PC-9 (cell line): Measurements from ENCODE around the gene ASF1A.

Experiments used
- CTCF ChIP-seq: fragments of 200-600 bp; sonication (generic); conservative IDR thresholded peaks from 2 replicates; pipeline ENCODE4 v1.6.1; 2017; ENCODE audit warnings: mixed run types, antibody characterized with exemption, mild to moderate bottlenecking, moderate library complexity
- EZH2 ChIP-seq: fragments of 200-600 bp; sonication (generic); IDR thresholded peaks from 2 replicates; pipeline ENCODE4 v1.8.0; 2017; ENCODE audit warnings: antibody characterized with exemption, low read depth

DNA sequence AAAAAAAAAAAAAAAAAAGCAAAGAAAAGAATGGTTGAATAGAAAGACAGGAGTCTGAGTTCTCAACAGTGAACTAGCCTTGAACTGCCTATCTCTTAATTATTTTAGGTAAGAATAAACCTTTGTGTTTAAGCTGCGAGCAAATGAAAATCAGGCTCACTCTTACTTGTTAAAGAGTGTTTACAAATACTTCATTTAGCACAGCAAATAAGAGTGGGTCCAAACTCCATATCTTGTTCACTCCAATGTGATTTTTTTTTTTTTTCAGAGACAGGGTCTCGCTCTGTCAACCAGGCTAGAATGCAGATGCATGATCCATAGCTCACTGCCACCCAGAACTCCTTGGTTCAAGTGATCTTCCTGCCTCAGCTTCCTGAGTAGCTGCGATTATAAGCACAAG lies 29.1 kb downstream of the ASF1A start:
- no peak for TF ChIP-seq CTCF
- TF ChIP-seq EZH2, result no peak
